ENCODE measurements around the gene CHN1.

The CHN1 gene

DNA sequence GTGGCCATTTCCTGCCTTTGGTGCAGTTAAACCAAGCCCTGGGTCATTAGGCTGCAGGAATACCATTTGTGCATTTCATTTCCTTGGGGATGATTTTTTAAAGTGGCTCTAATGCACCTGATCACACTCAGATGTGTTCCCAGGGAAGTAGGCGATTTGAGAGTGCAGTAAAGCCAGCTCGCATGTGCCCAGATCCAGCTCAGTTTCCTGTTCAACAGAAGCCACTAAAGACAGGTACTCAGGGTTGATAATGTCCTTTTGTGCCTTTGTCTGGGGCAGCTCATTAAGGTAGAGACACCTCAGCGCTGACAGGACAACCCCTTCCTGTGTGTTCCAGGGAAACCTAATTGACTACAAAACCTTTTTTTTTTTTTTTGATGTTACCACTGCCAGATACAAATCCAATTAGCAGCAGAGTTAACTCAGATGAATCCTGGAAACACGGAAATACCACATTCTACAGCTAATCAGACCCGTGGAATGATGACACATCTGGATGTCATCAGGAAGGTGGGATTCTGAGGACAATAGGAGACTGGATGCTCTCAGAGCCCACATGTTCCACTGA lies 225.7 kb downstream of the CHN1 start:
- Histone ChIP-seq H3K79me2 (ENCODE audit: insufficient read depth, low read depth) (no peaks in the 10 kb centered on the region), H3K4me3 (IDR thresholded peaks at IDR 0.05; ENCODE audit: insufficient read depth, low read depth, low read length) (no peak overlapping the region), H3K4me1 (ENCODE audit: low read depth, poor library complexity, severe bottlenecking) (no peaks in the 10 kb centered on the region), H3K4me2 (no peak overlapping the region), H3K36me3 (ENCODE audit: insufficient read depth) (no peaks in the 10 kb centered on the region), H3K27ac (no peak overlapping the region), H3K9ac (no peak overlapping the region), H4K20me1 (ENCODE audit: insufficient read depth) (no peaks in the 10 kb centered on the region), H3K27me3 (ENCODE audit: insufficient read depth, low read depth) (no peaks in the 10 kb centered on the region), H2AFZ (ENCODE audit: low read depth) (no peak overlapping the region)
- TF ChIP-seq, protein P1, sequence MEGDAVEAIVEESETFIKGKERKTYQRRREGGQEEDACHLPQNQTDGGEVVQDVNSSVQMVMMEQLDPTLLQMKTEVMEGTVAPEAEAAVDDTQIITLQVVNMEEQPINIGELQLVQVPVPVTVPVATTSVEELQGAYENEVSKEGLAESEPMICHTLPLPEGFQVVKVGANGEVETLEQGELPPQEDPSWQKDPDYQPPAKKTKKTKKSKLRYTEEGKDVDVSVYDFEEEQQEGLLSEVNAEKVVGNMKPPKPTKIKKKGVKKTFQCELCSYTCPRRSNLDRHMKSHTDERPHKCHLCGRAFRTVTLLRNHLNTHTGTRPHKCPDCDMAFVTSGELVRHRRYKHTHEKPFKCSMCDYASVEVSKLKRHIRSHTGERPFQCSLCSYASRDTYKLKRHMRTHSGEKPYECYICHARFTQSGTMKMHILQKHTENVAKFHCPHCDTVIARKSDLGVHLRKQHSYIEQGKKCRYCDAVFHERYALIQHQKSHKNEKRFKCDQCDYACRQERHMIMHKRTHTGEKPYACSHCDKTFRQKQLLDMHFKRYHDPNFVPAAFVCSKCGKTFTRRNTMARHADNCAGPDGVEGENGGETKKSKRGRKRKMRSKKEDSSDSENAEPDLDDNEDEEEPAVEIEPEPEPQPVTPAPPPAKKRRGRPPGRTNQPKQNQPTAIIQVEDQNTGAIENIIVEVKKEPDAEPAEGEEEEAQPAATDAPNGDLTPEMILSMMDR (conservative IDR thresholded peaks at IDR 0.05; ENCODE audit: low read depth, low read length): no peak

DNA sequence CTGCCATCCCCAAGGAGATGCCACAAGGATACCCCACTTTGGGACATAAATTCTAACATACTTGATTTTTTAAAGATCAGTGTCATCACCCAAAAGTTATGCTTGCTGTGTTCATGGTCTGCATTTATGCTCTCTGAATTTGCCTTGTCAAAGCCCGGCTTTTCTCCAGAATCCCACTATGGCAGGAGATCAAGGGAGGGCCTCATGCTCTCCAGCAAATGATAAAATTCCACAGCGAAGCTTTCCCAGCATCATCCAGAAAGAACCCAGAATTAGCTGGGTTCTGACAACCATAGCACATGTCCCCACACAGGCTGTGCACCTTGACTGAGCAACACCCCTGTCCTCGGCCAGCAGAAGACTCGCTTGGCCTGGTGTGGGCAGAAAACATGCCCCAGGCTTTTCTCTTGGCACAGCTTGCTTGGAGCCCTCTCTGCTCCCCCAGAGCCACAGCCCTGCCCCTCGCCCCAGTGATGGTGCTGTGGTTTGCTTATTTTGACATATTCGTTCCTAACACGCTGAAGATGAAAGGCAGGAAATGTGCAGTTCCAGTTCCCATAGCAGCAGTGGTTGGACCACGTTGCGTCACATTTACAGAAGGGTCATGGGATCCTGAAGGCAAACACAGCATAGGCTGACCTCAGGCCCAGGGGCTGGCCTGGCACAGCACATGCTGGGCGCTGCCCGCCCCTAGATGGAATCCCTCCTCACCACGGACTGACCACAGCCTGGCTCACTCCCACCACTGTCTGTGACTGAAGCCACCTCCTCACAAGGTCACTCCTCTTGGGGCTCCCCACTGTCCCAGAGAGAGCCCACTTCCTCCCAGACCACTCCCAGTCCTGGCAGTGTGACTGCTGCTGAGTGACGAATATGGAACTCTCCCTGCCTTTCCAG lies 226.8 kb downstream of the CHN1 start:
- H2AFZ ChIP-seq (ENCODE audit: low read depth): no peak overlapping the region

DNA sequence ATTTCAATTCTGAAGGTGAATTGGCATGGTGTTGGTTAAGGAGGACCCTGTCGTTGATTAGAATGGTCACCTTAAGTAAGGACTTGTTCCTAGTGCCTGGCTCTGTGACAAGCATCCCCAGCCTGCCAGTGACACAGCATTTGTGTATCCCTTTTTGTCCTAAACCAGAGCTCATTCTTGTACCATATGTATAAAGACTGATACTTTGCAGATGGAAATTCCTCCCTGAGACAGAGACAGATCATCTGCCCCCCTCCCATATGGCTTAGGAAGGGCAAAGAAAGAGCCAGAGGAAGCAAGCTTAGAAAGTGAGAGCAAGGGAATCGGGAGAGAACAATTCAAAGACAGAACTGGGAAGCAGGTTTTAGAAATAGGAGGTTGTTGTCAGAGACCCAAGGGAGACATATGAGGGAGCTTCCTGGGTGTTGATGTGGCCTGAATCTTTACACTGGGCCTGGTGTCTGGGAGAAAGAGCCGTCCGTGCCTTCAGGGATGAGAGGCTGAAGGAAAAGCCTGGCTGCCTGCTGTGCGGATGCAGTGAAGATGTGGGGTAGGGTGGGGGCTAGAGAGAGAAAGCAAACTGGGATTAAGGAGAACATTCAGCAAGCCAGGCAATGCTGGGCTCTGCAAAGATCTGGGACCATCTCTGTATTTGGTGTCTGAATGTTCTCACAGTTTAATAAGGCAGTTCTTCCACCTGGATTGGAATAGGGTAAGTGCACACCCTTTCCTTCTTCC lies 227.7 kb downstream of the CHN1 start:
- Histone ChIP-seq H3K27ac (no peak overlapping the region), H3K4me1 (ENCODE audit: low read depth, poor library complexity, severe bottlenecking) (no peaks in the 10 kb centered on the region), H3K9ac (no peak overlapping the region), H3K79me2 (ENCODE audit: insufficient read depth, low read depth) (no peaks in the 10 kb centered on the region), H3K4me2 (no peak overlapping the region), H4K20me1 (ENCODE audit: insufficient read depth) (no peaks in the 10 kb centered on the region), H3K36me3 (ENCODE audit: insufficient read depth) (no peaks in the 10 kb centered on the region), H3K27me3 (ENCODE audit: insufficient read depth, low read depth) (no peaks in the 10 kb centered on the region), H2AFZ (ENCODE audit: low read depth) (no peak overlapping the region), H3K4me3 (IDR thresholded peaks at IDR 0.05; ENCODE audit: insufficient read depth, low read depth, low read length) (no peak overlapping the region)
- TF ChIP-seq, protein P1 (conservative IDR thresholded peaks at IDR 0.05; ENCODE audit: low read depth, low read length): no peak

More for the DNA sequence above, 226.8 kb downstream of the CHN1 start:
- Histone ChIP-seq H3K4me1 (ENCODE audit: low read depth, poor library complexity, severe bottlenecking) (no peaks in the 10 kb centered on the region), H3K9ac (no peak overlapping the region), H3K4me3 (IDR thresholded peaks at IDR 0.05; ENCODE audit: insufficient read depth, low read depth, low read length) (no peak overlapping the region), H4K20me1 (ENCODE audit: insufficient read depth) (no peaks in the 10 kb centered on the region), H3K27me3 (ENCODE audit: insufficient read depth, low read depth) (no peaks in the 10 kb centered on the region), H3K36me3 (ENCODE audit: insufficient read depth) (no peaks in the 10 kb centered on the region), H3K4me2 (no peak overlapping the region), H3K27ac (no peak overlapping the region), H3K79me2 (ENCODE audit: insufficient read depth, low read depth) (no peaks in the 10 kb centered on the region)
- TF ChIP-seq, protein P1 (conservative IDR thresholded peaks at IDR 0.05; ENCODE audit: low read depth, low read length): no peak

DNA sequence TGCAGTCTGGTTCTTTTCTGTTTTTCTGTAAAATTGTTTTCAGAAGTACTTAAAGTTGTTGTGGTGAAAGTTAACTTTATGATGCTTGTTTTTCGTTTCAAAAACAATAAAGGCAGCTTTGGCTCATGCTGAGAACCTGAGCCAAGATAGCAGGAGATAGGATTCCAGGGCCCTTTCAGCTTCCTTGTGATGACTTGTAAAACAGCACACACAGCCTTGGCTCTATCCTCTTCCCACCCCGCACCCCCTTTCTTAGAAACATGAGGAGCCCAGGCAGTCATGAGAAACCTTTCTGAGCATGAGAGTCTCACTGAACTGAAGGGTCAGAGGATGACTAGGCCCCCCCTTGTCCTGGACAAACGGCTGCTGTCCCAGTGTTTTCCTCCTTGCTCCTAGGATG lies 228.5 kb downstream of the CHN1 start:
- no peak overlapping the region for H3K4me3 ChIP-seq (IDR thresholded peaks at IDR 0.05; ENCODE audit: insufficient read depth, low read depth, low read length)
- no peaks in the 10 kb centered on the region for H4K20me1 ChIP-seq (ENCODE audit: insufficient read depth)
- H3K79me2 ChIP-seq (ENCODE audit: insufficient read depth, low read depth): no peaks in the 10 kb centered on the region
- no peak overlapping the region for H3K27ac ChIP-seq
- no peak overlapping the region for H3K4me2 ChIP-seq
- H3K27me3 ChIP-seq (ENCODE audit: insufficient read depth, low read depth): no peaks in the 10 kb centered on the region
- TF ChIP-seq, protein P1 (conservative IDR thresholded peaks at IDR 0.05; ENCODE audit: low read depth, low read length): no peak
- H2AFZ ChIP-seq (ENCODE audit: low read depth): no peak overlapping the region
- H3K36me3 ChIP-seq (ENCODE audit: insufficient read depth): no peaks in the 10 kb centered on the region
- peaks cover 3% of the 10 kb centered on the region for H3K4me1 ChIP-seq (ENCODE audit: low read depth, poor library complexity, severe bottlenecking)
- H3K9ac ChIP-seq: no peak overlapping the region

All from KMS-11 (cell line).